GM19455 (cell line): ENCODE measurements around the gene CENPB.
A peak's percentile ranks its signal among the peaks of the same experiment; 100 is the strongest.

Source experiments
- ATAC-seq: cut with Tn5 transposase; IDR thresholded peaks from one replicate; pipeline ENCODE4 v1.9.1; 2021; ENCODE audit not compliant: unreplicated experiment

Gene CENPB

GRCh38 chr20:3767427-3768341, 18.9 kb downstream of the CENPB start, which contains the start of gene ADISSP:
TSS of gene ADISSP (minus strand) at chr20:3767753. CDS start at chr20:3760100, 7,653 bp downstream.
- ATAC-seq: peak; percentile 88

GRCh38 chr20:3767110-3767426, 19.5 kb downstream of the CENPB start:
- no peak for ATAC-seq

GRCh38 chr20:3766422-3767109, 20.0 kb downstream of the CENPB start:
- ATAC-seq: no peak

GRCh38 chr20:3765171-3765882, 21.2 kb downstream of the CENPB start:
- no peak for ATAC-seq

GRCh38 chr20:3764659-3765058, 21.9 kb downstream of the CENPB start:
- no peak for ATAC-seq

- no peak for ATAC-seq
Measured at GRCh38 chr20:3763671-3764601, 22.6 kb downstream of the CENPB start.

GRCh38 chr20:3760655-3761348, 25.7 kb downstream of the CENPB start:
- ATAC-seq: no peak

GRCh38 chr20:3759884-3760283, 26.7 kb downstream of the CENPB start:
- no peak for ATAC-seq

GRCh38 chr20:3759316-3759823, 27.2 kb downstream of the CENPB start:
- ATAC-seq: no peak

GRCh38 chr20:3758566-3758965, 28.0 kb downstream of the CENPB start:
- ATAC-seq: no peak

- ATAC-seq: no peak
Measured at GRCh38 chr20:3757268-3757667, 29.3 kb downstream of the CENPB start.

- ATAC-seq: no peak
Measured at GRCh38 chr20:3755814-3756480, 30.6 kb downstream of the CENPB start.

GRCh38 chr20:3755269-3755668, 31.3 kb downstream of the CENPB start:
- ATAC-seq: no peak

GRCh38 chr20:3754276-3754630, 32.3 kb downstream of the CENPB start:
- ATAC-seq: no peak

- no peak for ATAC-seq
Measured at GRCh38 chr20:3753501-3754275, 32.9 kb downstream of the CENPB start.

- no peak for ATAC-seq
Measured at GRCh38 chr20:3753098-3753497, 33.4 kb downstream of the CENPB start.

GRCh38 chr20:3752386-3752759, 34.2 kb downstream of the CENPB start:
- no peak for ATAC-seq

GRCh38 chr20:3751675-3752385, 34.7 kb downstream of the CENPB start:
- ATAC-seq: no peak
